PC-9 (cell line): Measurements from ENCODE around the gene LMO4. TPM values are rescaled to one million over a fixed set of nuclear protein-coding genes. Genes with fewer than 3 reads are reported as not detected.

ENCODE experiments used
- BruUV-seq: library from RNA; stranded (reverse); fragments of 400-500 nt; replicated peaks from 2 replicates; lab custom pipeline; 2021; lab: Mats Ljungman, UMichigan
- CTCF ChIA-PET: fragments of 300-600 bp; sonication (Branson Sonifier 250); formaldehyde crosslinking; loops from one replicate; lab custom pipeline; 2022; ENCODE audit warnings: antibody characterized with exemption; lab: Charles Lee
- POLR2A ChIA-PET: fragments of 300-600 bp; sonication (Branson Sonifier 250); formaldehyde crosslinking; loops from one replicate; lab custom pipeline; 2022; ENCODE audit warnings: antibody characterized with exemption; ENCODE audit not compliant: unreplicated experiment; lab: Charles Lee
- DNase-seq, 2 experiments: peaks; one replicate each; pipeline versions ENCODE4 v3.0.0 to v3.0.0-alpha.2; 2015 to 2022; ENCODE audit warnings: mixed read lengths in 1 of 2
- H2AFZ ChIP-seq: fragments of 200-600 bp; sonication (generic); 2 replicates; pipeline ENCODE4 v1.8.1; 2017; ENCODE audit warnings: antibody characterized with exemption
- H3F3A ChIP-seq: fragments of 200-600 bp; sonication (generic); 2 replicates; pipeline ENCODE4 v1.8.1; 2017; ENCODE audit warnings: antibody characterized with exemption, mild to moderate bottlenecking, low read depth; ENCODE audit not compliant: insufficient read depth
- H3K27ac ChIP-seq: fragments of 200-600 bp; sonication (generic); 2 replicates; pipeline ENCODE4 v1.6.1; 2016; ENCODE audit warnings: mixed run types
- H3K27me3 ChIP-seq: fragments of 200-600 bp; sonication (generic); 2 replicates; pipeline ENCODE4 v1.6.1; 2016; ENCODE audit warnings: low read depth, mixed run types; ENCODE audit not compliant: insufficient read depth
- H3K36me3 ChIP-seq: fragments of 200-600 bp; sonication (generic); 2 replicates; pipeline ENCODE4 v1.6.1; 2016; ENCODE audit warnings: low read depth, mixed run types
- H3K4me1 ChIP-seq: fragments of 200-600 bp; sonication (generic); replicated peaks from 2 replicates; pipeline ENCODE4 v1.6.1; 2016; ENCODE audit warnings: mixed run types; ENCODE audit not compliant: insufficient read depth
- H3K4me2 ChIP-seq: fragments of 200-600 bp; sonication (generic); 2 replicates; pipeline ENCODE4 v1.6.1; 2017; ENCODE audit warnings: mixed run types
- H3K4me3 ChIP-seq: fragments of 200-600 bp; sonication (generic); 2 replicates; pipeline ENCODE4 v1.6.1; 2016; ENCODE audit warnings: mixed run types
- H3K79me2 ChIP-seq: fragments of 200-600 bp; sonication (generic); 2 replicates; pipeline ENCODE4 v1.6.1; 2017; ENCODE audit warnings: low read depth, mixed run types
- H3K9me2 ChIP-seq: fragments of 200-600 bp; sonication (generic); 2 replicates; pipeline ENCODE4 v1.8.1; 2017; ENCODE audit warnings: mild to moderate bottlenecking; ENCODE audit not compliant: insufficient read depth
- H3K9me3 ChIP-seq: fragments of 200-600 bp; sonication (generic); 2 replicates; pipeline ENCODE4 v1.8.1; 2016; ENCODE audit warnings: low read depth; ENCODE audit not compliant: insufficient read depth
- H4K20me1 ChIP-seq: fragments of 200-600 bp; sonication (generic); 2 replicates; pipeline ENCODE4 v1.8.1; 2017; ENCODE audit not compliant: insufficient read depth
- EZH2 ChIP-seq: fragments of 200-600 bp; sonication (generic); IDR thresholded peaks from 2 replicates; pipeline ENCODE4 v1.8.0; 2017; ENCODE audit warnings: antibody characterized with exemption, low read depth
- intact Hi-C: fragments of 100-400 bp; cut with micrococcal nuclease; formaldehyde crosslinking; loops from one replicate; pipeline ENCODE4 v1.10.0; 2022; ENCODE audit not compliant: unreplicated experiment
- total RNA-seq: library from RNA; stranded (reverse); gene quantifications from 2 replicates; pipeline ENCODE4 v1.2.3, GENCODE V29; 2021
- TF ChIP-seq, protein P1 (sequence below): fragments of 200-600 bp; sonication (generic); conservative IDR thresholded peaks from 2 replicates; pipeline ENCODE4 v1.6.1; 2017; ENCODE audit warnings: mixed run types, antibody characterized with exemption, mild to moderate bottlenecking, moderate library complexity

LMO4 gene
- total RNA-seq, 1 experiment from 2014 or later: 47.7 TPM

DNA sequence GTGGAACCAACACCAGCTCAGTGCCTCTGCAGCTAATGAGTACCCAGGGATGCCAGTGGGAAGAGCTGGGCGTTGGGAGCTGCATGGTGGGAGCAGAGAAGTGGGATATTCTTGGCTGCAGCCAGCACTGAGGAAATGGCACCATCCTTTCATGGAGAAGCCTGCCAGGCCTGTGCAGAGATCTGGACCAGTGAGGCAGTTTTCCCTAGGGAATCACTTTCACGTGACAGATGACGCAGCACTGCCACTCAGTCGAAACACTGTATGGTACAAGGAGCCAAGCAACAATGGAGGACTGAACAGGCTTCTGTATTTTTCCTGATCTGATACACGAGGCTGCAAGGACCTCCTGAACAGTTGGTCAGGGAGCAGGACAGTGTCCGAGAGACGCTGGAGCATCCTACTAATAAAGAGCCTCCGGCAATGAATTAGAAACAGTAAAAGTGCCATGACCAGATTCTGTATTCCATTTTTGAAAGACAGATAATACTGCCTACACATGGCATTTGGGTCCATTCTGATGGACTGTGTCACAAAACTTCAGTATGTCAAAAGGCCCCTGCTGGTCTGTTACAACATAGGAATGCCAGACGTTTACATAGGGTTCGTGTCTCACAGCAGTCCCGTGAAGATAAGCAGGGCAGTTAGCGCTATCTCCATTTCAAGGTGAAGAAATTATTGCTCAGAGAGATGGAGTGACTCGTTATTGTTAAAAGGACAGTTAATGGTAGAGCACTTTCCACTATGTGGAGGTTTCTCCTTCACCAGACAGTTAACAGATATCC, 44.0 kb upstream of the LMO4 start:
- Histone ChIP-seq H3K4me3 (no peak overlapping the region), H3F3A (no peaks in the 10 kb centered on the region), H3K27ac (no peak overlapping the region), H3K36me3 (no peaks in the 10 kb centered on the region), H4K20me1 (no peaks in the 10 kb centered on the region), H3K9me2 (no peaks in the 10 kb centered on the region), H2AFZ (no peak overlapping the region), H3K79me2 (no peaks in the 10 kb centered on the region), H3K9me3 (0 out of 2 replicates have a peak, but pooled peaks cover 3% of the 10 kb centered on the region), H3K4me1 (no peaks in the 10 kb centered on the region), H3K4me2 (no peak overlapping the region), H3K27me3 (no peaks in the 10 kb centered on the region)
- intact Hi-C loops: no loop called here
- no peak for TF ChIP-seq EZH2
- TF ChIP-seq, protein P1, sequence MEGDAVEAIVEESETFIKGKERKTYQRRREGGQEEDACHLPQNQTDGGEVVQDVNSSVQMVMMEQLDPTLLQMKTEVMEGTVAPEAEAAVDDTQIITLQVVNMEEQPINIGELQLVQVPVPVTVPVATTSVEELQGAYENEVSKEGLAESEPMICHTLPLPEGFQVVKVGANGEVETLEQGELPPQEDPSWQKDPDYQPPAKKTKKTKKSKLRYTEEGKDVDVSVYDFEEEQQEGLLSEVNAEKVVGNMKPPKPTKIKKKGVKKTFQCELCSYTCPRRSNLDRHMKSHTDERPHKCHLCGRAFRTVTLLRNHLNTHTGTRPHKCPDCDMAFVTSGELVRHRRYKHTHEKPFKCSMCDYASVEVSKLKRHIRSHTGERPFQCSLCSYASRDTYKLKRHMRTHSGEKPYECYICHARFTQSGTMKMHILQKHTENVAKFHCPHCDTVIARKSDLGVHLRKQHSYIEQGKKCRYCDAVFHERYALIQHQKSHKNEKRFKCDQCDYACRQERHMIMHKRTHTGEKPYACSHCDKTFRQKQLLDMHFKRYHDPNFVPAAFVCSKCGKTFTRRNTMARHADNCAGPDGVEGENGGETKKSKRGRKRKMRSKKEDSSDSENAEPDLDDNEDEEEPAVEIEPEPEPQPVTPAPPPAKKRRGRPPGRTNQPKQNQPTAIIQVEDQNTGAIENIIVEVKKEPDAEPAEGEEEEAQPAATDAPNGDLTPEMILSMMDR: no peak
- no TSS peak for BruUV-seq
- DNase-seq: no peak
- ChIA-PET POLR2A (interaction anchor here (0.7 kb wide), 1 partner anchor 135 kb away, joined by 3 read pairs; no protein-coding TSS in a partner anchor), CTCF (interaction anchor here (0.6 kb wide), 1 partner anchor 153 kb away, joined by 4 read pairs; no protein-coding TSS in a partner anchor)

- TF ChIP-seq, protein P1: no peak
- no peak for TF ChIP-seq EZH2
- ChIA-PET POLR2A (no interaction called here), CTCF (no interaction called here)
- no peak overlapping the region for H3K4me2 ChIP-seq
- no peak overlapping the region for H3K4me3 ChIP-seq
- no peak overlapping the region for H2AFZ ChIP-seq
- no peaks in the 10 kb centered on the region for H3K27me3 ChIP-seq
- BruUV-seq: no TSS peak
- no peaks in the 10 kb centered on the region for H3K9me2 ChIP-seq
- intact Hi-C loops: loop anchor here (5.0 to 10.0 kb wide), 2 partner anchors 139 to 774 kb away; no protein-coding TSS in a partner anchor
- H3F3A ChIP-seq: no peaks in the 10 kb centered on the region
- H4K20me1 ChIP-seq: no peaks in the 10 kb centered on the region
- no peaks in the 10 kb centered on the region for H3K36me3 ChIP-seq
- H3K9me3 ChIP-seq: 0 out of 2 replicates have a peak, but pooled peaks cover 3% of the 10 kb centered on the region
- H3K79me2 ChIP-seq: no peaks in the 10 kb centered on the region
- H3K4me1 ChIP-seq: no peaks in the 10 kb centered on the region
- no peak overlapping the region for H3K27ac ChIP-seq
- no peak for DNase-seq
Observed at GRCh38 chr1:87291107-87291506, 37.6 kb upstream of the LMO4 start.

DNA sequence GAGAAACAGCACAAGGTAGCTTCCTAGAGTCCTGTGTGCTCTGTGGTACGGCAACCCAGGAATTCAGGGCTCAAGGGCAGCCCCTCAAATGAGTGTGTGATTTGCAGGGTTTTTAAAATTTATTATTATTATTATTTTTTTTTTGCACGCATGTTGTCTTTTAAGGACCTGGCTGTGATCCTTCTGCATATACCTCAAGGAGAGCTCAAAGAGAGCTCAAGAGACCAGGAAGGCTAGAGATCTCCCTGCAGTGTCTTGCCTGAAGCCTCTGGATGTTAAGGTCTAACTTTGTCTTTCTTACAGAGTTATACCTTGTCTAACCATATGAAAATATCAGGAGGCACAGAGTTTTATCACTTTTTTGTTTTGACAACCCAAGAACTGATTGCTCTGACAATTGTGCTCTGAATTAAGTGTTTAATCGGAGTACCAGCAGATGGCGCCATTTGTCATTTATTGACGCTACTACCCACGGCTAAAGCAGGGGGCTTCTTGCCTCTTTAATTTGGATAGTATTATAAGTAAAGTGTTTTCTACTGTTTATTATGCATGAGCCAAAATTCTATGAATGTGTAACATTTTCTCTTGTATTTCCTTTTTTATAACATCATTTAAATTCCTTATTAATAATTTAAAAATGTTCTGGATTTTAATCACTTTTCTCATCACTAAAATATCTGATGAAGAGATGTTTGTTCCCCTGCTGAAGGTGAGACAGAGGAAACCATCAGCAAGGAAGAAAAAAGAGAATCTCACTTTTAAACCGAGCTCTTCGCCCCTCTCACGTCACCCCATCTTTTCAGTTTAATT, 35.8 kb upstream of the LMO4 start:
- no TSS peak for BruUV-seq

More for the DNA sequence above, 35.8 kb upstream of the LMO4 start:
- Histone ChIP-seq H3K27ac (no peak overlapping the region), H2AFZ (no peak overlapping the region), H3K79me2 (no peaks in the 10 kb centered on the region), H3K4me1 (no peaks in the 10 kb centered on the region), H3F3A (no peaks in the 10 kb centered on the region), H3K9me2 (no peaks in the 10 kb centered on the region), H3K27me3 (no peaks in the 10 kb centered on the region), H4K20me1 (no peaks in the 10 kb centered on the region), H3K4me3 (no peak overlapping the region), H3K9me3 (no peaks in the 10 kb centered on the region), H3K36me3 (no peaks in the 10 kb centered on the region), H3K4me2 (no peak overlapping the region)
- CTCF ChIA-PET: interaction anchor here (0.6 to 0.7 kb wide), 2 partner anchors 1039 to 1165 kb away, joined by 3 to 4 read pairs; no protein-coding TSS in a partner anchor
- POLR2A ChIA-PET: interaction anchor here (0.7 kb wide), 1 partner anchor 11 kb away, joined by 9 read pairs; no protein-coding TSS in a partner anchor
- peak; percentile 42 to 48 for DNase-seq
- intact Hi-C loops: loop anchor here (2.0 to 10.0 kb wide), 4 partner anchors 141 to 1010 kb away; no protein-coding TSS in a partner anchor
- no peak for TF ChIP-seq EZH2
- TF ChIP-seq, protein P1: peak; percentile 96
